Measurements from ENCODE around the gene UGT1A6.
A peak's percentile ranks its signal among the peaks of the same experiment; 100 is the strongest.

UGT1A6 gene

DNA sequence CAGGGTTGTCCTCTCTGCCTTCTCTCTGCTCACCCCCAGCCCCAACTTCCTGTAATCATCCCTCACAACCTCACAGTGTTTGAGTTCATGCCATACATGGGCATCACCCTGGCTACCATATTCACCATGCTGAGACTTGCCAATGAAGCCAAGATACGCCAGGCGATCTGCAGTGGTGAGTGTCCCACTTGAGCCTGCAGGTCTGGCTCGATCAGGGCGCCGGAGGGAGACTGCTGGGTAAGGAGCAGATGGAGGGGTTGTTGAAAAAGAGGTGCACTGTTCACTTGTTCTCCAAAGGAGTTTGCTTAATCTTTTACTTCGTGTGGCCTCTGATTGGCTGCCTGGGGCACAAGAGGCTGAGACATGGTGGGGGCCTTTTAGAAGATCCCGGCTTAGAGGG lies 100.0 kb downstream of the UGT1A6 start:
- no peak for DNase-seq

DNA sequence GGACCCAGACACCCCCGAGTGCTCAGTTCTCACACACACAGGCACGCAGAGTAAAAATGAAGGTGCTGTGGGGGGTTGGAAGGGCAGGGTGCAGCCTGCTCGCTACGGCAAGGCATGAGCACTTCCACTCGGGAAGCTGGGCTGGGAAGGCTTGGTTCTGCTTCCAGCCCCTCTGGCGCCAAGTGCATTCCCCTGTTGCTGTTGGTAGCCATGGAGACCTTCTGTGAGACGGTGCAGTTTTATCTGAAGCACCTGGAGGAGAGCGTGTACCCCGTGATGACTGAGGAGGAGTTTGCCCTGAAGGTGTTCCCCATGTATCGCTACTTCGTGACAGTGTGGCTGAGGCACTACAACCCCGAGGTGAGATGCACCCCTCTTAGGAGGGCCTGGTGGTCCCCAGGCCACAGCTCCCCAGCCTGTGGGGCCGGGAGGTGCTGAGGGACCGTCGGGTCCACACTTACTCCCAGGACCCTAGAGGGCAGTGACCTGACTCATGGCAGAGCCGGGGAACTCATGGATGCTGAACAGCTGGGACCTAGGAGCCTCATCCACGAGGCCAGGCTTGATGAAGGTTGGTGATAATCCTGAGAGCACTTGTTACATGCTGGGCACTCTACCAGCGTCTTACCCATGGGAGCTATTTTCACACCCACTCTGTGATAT lies 100.9 kb downstream of the UGT1A6 start:
- no peak for DNase-seq
- in situ Hi-C loops (cut with MboI; ENCODE audit: low pct_unique_long_range_greater_than_20kb, low sequenced_read_pairs) = no loop called here

More for the DNA sequence above, 100.0 kb downstream of the UGT1A6 start:
- in situ Hi-C loops (cut with MboI; ENCODE audit: low pct_unique_long_range_greater_than_20kb, low sequenced_read_pairs) = no loop called here

DNA sequence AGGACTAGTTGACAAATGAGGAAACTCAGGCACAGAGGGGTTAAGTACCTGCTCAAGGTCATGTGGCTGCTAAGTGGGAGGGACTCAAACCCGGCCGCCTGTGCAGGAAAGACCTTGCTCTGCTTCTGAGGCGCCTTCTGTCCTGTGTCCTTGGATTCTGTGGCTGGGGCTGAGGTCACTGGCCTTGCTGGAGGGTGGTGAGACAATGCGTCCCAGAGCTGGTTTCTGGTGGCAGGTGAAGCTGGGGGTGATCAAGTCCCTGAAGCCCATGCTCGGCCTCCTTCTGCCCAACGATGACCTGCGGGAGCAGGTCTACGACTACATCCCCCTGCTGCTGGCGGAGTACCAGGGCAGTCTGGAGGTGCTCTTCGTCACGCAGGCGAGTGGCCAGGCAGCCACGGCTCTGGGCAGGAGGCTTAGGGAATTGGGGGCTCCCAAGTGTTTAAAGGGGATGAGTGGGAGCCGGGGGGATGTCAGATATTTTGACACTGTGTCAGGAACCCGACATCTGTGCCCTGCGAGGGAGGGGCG lies 101.5 kb downstream of the UGT1A6 start:
- in situ Hi-C loops (cut with MboI; ENCODE audit: low pct_unique_long_range_greater_than_20kb, low sequenced_read_pairs) = no loop called here
- DNase-seq = no peak

DNA sequence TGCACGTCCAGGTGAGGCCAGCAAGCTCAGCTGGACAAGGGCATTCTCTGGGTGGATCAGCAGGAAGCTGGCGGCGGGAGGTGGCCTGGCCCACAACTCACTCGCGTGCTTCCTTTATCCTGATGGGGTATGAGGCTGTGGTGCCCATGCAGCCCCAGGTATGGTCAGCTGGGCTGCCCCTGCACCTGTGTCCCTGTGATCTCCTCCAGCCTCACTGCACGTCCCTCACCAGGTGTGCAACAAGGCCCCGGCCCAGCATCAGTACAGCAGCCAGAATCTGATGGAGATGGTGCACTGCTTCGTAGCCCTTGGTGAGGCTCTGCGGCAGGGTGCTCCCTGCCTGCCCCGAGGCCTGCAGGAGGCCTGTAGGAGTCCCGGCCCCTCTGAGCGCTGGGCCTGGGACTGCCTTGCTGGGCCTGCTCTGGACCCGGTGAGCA lies 103.1 kb downstream of the UGT1A6 start:
- DNase-seq = no peak
- in situ Hi-C loops (cut with MboI; ENCODE audit: low pct_unique_long_range_greater_than_20kb, low sequenced_read_pairs) = no loop called here

DNA sequence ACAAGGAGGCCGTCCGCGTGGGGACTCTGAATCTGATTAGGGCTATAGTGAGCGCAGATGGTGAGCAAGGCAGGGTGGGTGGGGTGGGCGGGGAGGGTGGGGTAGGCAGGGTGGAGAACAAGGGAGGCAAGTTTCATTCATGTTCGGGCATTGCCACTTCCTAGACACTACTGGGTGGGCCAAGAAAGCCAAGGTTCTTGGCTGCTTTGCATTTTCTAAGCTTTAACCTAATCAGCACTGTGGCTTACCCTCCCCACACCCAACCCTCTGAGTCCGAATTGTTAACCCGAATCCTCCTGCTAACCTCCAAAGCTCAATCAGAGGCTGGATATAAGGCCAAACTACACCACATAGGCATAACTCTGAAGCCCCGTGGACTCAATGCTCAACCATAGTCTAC lies 103.6 kb downstream of the UGT1A6 start:
- no peak for DNase-seq
- in situ Hi-C loops (cut with MboI; ENCODE audit: low pct_unique_long_range_greater_than_20kb, low sequenced_read_pairs) = no loop called here

DNA sequence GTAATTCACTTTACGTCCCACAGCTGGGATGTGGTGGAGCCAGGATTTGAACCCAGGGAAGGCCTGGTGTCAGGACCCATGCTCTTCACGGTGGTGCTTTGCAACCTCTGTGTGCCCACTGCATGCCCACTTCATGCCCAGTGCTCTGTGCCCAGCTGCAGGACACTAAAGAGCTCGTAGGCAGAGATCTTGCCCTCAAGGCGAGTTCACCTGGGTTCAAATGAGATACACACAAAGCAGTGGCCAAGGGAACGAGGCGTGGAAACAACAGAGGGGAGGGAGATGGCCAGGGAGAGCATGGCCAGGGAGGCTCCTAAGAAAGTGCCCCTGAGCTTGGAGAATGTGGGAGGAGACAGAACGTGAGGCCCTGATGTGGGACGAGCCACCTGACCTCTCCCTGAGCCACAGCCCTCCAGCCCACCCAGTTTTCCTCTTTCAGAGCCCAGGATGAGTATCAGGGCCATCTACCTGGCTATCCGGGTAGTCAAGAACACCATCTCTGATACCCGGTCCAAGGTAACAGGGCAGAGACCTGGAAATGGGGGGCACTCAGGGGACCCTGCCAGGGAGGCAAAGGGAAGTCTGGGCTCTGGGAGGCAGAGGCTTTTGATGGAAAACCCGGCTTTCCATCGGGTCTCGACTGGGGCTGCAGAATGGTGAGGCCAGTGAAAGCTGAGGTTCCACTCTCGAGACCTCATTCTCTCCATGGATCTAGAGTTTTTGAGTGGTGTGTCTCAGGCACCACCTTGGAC lies 105.8 kb downstream of the UGT1A6 start:
- no peak for DNase-seq
- in situ Hi-C loops (cut with MboI; ENCODE audit: low pct_unique_long_range_greater_than_20kb, low sequenced_read_pairs) = no loop called here

DNA sequence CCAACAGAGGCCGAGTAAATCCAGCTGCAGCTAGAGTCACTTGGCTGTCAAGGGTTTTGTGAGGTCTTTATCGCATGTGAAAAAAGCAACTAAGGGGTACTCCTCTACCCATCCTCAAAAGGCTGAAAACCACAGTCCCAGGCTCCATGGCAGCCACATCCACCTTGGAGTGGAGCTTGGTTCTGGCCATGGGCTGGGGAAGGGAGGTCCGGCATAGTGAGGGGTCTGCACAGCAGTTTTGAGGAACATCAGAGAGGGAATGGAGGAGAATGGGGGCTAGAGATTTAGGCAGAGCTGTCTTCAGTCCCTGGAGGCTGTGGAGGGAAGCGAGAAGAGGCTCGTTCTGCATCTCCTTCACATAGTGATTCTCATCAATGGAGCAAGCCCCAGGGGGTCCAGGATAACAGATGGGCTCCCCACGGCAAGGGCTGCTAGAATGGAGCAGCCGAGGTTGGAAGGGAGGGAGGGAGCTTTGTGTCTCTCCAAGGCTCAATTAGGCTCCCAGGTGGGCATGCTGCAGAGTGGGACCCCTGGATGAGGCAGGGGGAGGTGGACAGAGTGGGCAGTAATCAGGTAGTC lies 106.5 kb downstream of the UGT1A6 start:
- DNase-seq = no peak
- in situ Hi-C loops (cut with MboI; ENCODE audit: low pct_unique_long_range_greater_than_20kb, low sequenced_read_pairs) = no loop called here

DNA sequence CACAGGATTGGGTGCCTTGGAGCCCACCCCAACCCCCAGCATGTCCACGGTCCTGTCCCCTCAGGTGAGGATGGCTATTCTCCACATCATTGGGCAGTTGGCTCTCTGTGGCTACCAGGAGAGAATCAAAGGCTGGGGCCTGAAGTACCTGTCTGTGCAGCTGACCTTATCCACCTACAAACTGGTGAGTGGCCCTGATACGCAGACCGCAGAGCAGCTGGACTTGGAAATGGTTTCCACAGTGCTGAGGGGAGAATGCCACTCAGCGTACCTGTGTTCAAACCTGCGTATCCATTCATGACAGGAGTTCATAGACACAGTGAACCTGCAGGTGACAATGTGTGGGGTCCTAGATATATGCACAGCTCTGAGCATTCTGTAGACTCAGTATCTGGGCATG lies 107.0 kb downstream of the UGT1A6 start:
- in situ Hi-C loops (cut with MboI; ENCODE audit: low pct_unique_long_range_greater_than_20kb, low sequenced_read_pairs) = no loop called here
- DNase-seq = no peak

DNA sequence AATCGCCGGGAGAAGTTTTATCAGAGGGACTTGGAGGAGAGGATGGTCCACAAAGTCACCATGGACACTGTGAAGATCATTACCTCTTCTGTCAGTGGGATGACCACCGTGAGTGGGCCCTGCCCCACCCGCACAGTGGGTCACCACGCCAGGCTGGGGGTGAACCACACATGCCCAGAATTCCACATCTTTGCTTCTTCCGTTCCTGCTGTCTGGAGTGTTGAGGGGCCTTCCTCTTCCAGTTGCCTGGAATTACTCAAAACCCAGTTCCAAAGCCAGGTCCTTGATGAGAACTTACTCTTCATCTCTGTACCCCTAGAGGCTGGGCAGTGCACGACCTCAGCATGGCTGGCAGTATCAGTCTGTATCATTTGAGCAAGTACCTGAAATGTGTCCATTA lies 107.5 kb downstream of the UGT1A6 start:
- in situ Hi-C loops (cut with MboI; ENCODE audit: low pct_unique_long_range_greater_than_20kb, low sequenced_read_pairs) = no loop called here
- no peak for DNase-seq

DNA sequence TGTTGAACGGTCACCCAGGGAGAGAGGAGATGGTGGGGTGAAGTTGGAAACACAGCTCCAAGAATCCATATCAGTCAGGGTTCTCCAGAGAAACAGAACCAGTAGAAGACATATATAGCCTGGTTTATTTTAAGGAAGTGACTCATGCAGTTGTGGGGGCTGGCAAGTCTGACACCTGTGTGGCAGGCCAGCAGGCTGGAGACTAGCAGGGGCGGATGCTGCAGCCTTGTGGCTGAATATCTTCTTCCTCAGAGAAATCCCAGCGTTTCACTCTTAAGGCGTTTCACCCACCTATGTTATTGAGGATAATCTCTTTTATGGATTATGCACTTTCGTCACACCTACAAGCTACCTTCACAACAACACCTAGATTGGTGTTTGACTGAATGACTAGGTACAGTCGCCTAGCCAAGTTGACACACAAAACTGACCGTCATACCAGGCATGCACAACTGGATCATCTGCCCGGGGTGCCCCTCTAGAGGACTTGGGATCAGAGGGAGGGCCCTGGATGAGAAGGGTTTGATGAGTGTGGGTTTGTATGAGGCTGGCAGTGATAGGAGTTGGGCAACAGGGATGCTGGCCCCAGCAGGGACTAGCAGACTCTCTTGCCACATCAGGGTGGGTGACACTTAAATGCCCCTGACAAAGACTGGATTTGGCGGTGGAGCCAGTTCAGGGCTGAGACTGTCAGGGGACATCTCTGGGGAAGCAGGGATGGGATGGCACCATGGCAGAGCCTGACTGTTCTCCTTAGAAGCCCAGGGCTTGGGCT lies 108.9 kb downstream of the UGT1A6 start:
- peak; percentile 11 for DNase-seq
- in situ Hi-C loops (cut with MboI; ENCODE audit: low pct_unique_long_range_greater_than_20kb, low sequenced_read_pairs) = no loop called here

DNA sequence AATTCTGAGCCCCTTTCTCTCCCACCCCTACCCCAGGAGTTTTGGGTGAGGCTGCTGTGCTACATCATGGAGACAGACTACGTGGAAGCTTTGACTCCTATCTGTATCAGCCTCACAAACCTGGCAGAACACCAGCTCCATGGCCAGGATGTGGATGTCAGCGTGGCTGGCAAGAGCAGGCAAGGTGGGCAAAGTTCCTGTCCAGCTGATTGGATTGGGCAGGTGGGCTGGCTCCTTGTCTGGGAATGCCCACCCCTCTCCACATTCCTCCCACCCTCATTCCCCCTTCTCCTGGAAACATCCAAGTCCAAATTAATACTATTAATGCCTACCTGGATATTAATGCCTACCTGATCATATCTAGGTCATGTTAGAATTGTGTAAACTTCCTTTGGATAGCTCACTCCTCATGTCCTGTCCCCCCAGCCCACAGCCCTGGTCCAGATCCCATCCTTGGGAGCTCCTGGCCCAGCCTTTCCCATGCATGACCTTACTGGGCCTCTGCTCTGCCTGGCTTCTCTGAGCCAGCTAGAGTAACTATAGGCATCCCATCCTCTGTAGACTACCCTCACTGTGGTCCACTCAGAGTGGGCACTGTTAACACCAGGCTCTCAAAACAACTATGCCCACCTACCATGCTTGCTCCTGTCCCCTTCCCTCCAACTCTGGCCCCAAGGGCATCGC lies 109.6 kb downstream of the UGT1A6 start:
- no peak for DNase-seq
- in situ Hi-C loops (cut with MboI; ENCODE audit: low pct_unique_long_range_greater_than_20kb, low sequenced_read_pairs) = no loop called here

DNA sequence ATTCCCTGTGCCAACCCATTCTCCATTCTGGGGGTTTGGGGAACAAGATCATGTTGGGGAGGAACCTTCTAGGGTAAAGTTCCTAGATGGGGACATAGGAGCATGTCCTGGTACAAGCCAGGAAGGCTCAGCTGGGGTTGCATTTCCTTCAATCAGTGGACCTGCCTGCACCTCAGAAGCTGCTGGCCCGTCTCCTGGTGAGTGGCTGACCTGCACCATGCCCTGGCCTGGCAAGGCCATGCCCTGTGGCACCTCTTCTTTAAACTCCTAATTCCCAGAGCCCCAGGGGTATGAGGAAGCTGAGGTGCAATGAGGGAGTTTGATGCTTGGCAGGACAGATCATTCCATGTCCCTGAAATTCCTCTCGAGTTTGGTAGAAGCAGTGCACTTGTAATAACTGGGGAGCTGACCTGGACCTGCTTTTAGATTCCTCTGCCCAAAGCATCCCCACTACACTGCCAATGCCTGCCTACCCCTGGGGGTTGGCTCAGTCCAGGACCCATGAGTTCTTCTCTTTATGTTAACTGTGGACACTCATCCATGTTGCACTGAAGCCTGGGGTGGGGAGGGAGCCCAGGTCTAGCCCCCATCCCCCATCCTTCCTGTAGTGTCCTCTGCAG lies 110.7 kb downstream of the UGT1A6 start:
- in situ Hi-C loops (cut with MboI; ENCODE audit: low pct_unique_long_range_greater_than_20kb, low sequenced_read_pairs) = no loop called here
- DNase-seq = no peak

DNA sequence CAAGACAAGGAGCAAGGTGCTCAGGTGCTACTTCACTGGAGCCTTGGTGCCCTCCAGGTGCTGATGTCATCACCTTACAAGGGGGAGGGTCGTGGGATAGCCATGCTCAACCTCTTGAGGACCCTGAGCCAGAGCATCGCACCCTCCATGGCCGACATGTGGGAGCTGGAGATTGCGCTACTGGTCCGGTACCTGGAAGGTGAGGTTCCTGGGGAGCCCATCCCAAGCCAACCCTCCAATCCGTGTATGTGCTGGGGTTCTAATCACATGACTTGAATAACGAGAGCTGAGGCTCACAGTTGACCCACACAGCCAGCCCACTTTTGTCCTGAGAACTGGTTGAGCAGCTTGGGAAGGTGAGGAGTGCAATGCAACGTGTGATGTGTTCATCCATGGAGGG lies 111.3 kb downstream of the UGT1A6 start:
- in situ Hi-C loops (cut with MboI; ENCODE audit: low pct_unique_long_range_greater_than_20kb, low sequenced_read_pairs) = no loop called here
- no peak for DNase-seq

DNA sequence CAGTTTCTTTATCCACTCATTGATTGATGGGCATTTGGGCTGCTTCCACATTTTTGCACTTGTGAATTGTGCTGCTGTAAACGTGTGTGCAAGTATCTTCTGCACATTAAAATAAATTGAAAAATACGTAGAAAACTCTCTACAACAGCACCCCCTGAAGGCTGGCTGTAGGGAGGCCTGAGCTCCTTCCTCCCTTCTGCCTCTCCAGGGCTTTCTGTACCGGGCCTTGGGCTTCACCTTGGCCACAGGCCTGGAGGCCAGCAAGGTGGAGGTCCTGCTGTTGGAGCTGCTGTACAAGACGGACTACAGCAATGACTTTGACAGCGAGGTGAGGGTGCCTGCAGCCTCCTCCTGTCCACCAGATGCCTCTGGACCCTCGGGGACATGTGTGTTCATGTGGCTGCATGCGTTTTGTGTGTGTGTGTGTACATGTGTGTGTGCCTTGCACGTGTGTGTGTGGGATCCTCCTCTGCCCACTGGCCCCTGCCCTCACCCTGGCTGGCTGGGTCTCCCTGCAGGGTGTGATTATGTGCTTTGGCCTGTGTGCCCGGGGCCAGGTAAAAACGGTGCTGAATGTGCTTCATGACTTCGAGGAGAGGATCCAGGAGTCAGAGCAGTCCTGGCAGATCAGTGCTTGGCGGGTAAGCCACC lies 114.7 kb downstream of the UGT1A6 start:
- in situ Hi-C loops (cut with MboI; ENCODE audit: low pct_unique_long_range_greater_than_20kb, low sequenced_read_pairs) = no loop called here
- no peak for DNase-seq

DNA sequence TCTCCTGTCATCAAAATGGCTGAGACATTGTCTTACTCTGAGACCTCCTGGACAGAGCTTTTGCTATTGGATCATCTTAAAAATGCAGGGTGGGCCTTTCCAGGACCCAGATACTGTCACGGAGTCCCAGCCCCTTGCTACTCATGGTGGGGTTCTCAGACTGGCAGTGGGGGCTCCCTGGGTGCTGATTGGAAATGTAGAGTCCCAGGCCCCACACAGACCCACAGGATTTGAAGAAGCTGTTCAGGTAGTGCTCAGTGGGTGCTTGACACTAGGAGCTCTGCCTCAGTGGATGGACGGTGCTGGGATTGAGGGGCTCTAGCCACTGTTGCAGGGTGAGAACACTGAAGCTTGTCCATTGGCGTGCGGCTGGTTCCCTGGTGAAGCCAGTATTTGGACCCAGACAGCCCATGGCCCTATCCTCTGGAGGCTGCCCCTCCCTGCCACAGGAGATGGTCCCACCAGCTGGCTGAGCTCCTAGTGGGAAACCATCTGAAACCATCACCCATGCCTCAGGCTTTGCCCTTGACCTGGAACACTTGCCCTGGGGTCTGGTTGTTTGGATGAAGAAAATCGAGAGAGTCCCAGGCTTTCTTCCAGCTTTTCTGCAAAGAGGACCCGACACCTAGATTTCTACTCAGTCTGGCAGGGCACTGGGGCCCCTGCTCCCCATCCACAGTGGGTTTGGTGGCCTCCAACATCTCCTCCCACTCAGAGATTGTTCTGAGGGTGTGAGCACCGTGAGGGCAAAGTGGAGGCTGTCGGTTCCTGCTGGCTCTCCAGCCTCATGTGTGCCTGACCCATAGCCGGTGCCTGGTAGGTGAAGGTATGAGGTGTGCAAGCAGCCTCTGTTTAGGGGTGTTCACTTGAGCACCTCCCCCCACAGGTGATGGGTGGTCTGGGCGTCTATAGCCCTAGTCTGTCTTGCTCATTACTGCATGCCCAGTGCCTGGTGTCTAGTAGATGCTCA lies 115.6 kb downstream of the UGT1A6 start:
- in situ Hi-C loops (cut with MboI; ENCODE audit: low pct_unique_long_range_greater_than_20kb, low sequenced_read_pairs) = no loop called here
- DNase-seq = no peak

DNA sequence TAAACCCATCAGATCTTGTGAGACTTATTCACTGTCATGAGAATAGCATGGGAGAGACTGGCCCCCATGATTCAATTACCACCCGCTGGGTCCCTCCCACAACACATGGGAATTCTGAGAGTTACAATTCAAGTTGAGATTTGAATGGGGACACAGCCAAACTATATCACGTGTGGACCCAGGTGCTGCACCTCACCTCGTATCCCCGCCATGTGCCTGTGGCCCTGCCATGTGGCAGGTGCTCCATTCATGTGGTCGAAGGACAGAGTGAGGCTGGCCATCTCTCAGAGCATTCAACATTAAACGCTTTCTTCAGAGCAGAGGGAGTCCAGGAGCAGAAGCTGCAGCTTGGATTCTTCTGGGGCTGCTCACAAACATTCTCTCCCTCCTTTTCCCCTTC lies 117.7 kb downstream of the UGT1A6 start:
- in situ Hi-C loops (cut with MboI; ENCODE audit: low pct_unique_long_range_greater_than_20kb, low sequenced_read_pairs) = no loop called here
- DNase-seq = no peak

DNA sequence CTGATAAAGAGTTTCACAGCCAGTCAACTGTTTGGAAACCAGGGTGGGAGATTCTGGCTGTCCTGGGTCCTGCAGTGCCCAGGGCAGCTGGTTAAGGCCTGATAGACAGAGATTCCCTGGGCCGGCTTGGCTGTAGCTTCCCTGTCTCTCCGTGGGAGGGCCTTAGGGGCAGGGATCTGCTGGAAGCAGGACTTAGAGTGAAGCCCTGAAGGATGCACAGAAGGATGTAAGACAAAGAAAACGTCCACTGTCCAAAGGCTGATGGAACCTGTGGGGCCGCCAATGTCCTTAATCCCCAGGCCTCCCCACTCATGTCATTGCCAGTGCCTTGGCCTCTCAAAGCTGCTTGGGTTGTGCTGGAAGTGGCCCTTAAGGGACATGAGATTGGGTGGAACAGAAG lies 118.4 kb downstream of the UGT1A6 start:
- in situ Hi-C loops (cut with MboI; ENCODE audit: low pct_unique_long_range_greater_than_20kb, low sequenced_read_pairs) = no loop called here
- DNase-seq = no peak
